Body of pancreas (tissue), 4 donors: Measurements from ENCODE around the gene NLGN1. TPM values are rescaled to one million over a fixed set of nuclear protein-coding genes. Genes with fewer than 3 reads are reported as not detected.
"Not testable (repeated sequence)": the region's sequence is repeated elsewhere in the genome, so short reads cannot be mapped to it uniquely, and the experiment has no call there.

ENCODE experiments used
- ATAC-seq: fragments of 150-250 bp; one replicate; pipeline ENCODE4 v1.9.1; 2016
- DNase-seq, 4 donors: peaks; one replicate each; pipeline ENCODE4 v3.0.0-alpha.2; 2019
- H3K27ac ChIP-seq, 4 donors: fragments of 200-600 bp; sonication (generic); 1 replicate in 3 of 4; 2 replicates in 1 of 4; pipeline versions ENCODE4 v1.5.1 to v1.6.1; 2016 to 2019; ENCODE audit warnings: mild to moderate bottlenecking in 1 of 4, mixed read lengths in 1 of 4, moderate library complexity in 1 of 4
- H3K27me3 ChIP-seq, 2 donors: fragments of 200-600 bp; sonication (generic); one replicate each; pipeline ENCODE4 v1.6.0; 2016; ENCODE audit warnings: mild to moderate bottlenecking in 1 of 2
- H3K36me3 ChIP-seq, 2 donors: fragments of 200-600 bp; sonication (generic); replicated peaks in 1 of 2; 2 replicates each; pipeline ENCODE4 v1.5.1; 2016; ENCODE audit warnings: low read depth in 2 of 2; ENCODE audit not compliant: insufficient read depth in 1 of 2
- H3K4me1 ChIP-seq: fragments of 200-600 bp; sonication (generic); one replicate; pipeline ENCODE4 v1.6.0; 2016
- H3K4me3 ChIP-seq, 2 donors: fragments of 200-600 bp; sonication (generic); 1 replicate in 1 of 2; 2 replicates in 1 of 2; pipeline ENCODE4 v1.5.1; 2016 to 2019
- H3K9me3 ChIP-seq, 3 donors: fragments of 200-600 bp; sonication (generic); 1 replicate in 2 of 3; 2 replicates in 1 of 3; pipeline ENCODE4 v1.5.1; 2016
- POLR2A ChIP-seq, 3 donors: fragments of 450-650 bp; IDR thresholded peaks; one replicate each; pipeline ENCODE4 v1.6.1; 2016; ENCODE audit warnings: antibody characterized with exemption in 3 of 3, mild to moderate bottlenecking in 2 of 3
- WGBS, 2 donors: methylation state at CpG; one replicate each; pipeline ENCODE4 v1.1.5; 2017; 5-methylcytosine and 5-hydroxymethylcytosine counted together
- intact Hi-C: fragments of 100-400 bp; cut with DNase I; formaldehyde crosslinking; loops from one replicate; pipeline ENCODE4 v1.15.1; 2023
- total RNA-seq, 2 donors: library from RNA; depleted of rRNA; stranded (reverse); fragments of >200 nt; gene quantifications; one replicate each; pipeline ENCODE4 v1.1.0, GENCODE V29; 2016
- TF ChIP-seq, protein P1 (sequence below), 7 experiments: fragments of 450-650 bp in 4 of 7; fragments of 200-600 bp in 3 of 7; sonication (generic) in 3 of 7; IDR thresholded peaks; one replicate each; pipeline ENCODE4 v1.5.1; 2016 to 2019; ENCODE audit warnings: antibody characterized with exemption in 7 of 7

NLGN1 gene
- total RNA-seq, 2 donors from 2014 or later: 0.52 to 1.3 TPM

DNA sequence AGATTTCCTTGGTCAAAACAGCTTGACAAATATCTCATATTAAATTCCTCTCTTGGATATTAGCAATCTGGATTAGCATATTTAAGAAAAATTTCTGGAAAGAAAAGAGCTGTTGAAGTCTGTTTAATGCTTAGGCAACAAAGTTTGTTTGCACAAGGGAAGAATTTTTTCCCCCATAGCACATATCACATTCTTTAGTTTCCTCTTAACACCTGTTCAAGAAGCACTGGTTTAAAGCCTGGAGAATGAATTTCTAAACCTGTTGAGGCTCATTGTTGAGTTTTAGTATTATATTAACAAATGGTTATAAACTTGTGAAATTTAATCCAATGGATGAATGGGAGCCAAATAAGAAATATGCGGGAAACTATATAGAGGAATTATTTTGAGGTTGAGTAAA, 41.5 kb downstream of the NLGN1 start:
- 65 to 73% methylated on average over 1 of the region's 1 CpG for WGBS, 2 donors
- H3K36me3 ChIP-seq: no peaks in the 10 kb centered on the region
- intact Hi-C loops: no loop called here
- H3K9me3 ChIP-seq: no peaks in the 10 kb centered on the region
- H3K4me1 ChIP-seq: no peaks in the 10 kb centered on the region
- no peaks in the 10 kb centered on the region for H3K27me3 ChIP-seq
- no peak for TF ChIP-seq POLR2A (IDR thresholded peaks at IDR 0.05)
- TF ChIP-seq, protein P1, sequence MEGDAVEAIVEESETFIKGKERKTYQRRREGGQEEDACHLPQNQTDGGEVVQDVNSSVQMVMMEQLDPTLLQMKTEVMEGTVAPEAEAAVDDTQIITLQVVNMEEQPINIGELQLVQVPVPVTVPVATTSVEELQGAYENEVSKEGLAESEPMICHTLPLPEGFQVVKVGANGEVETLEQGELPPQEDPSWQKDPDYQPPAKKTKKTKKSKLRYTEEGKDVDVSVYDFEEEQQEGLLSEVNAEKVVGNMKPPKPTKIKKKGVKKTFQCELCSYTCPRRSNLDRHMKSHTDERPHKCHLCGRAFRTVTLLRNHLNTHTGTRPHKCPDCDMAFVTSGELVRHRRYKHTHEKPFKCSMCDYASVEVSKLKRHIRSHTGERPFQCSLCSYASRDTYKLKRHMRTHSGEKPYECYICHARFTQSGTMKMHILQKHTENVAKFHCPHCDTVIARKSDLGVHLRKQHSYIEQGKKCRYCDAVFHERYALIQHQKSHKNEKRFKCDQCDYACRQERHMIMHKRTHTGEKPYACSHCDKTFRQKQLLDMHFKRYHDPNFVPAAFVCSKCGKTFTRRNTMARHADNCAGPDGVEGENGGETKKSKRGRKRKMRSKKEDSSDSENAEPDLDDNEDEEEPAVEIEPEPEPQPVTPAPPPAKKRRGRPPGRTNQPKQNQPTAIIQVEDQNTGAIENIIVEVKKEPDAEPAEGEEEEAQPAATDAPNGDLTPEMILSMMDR (IDR thresholded peaks at IDR 0.05): no peak
- DNase-seq (no peak), ATAC-seq (no peak)
- no peak overlapping the region for H3K27ac ChIP-seq
- H3K4me3 ChIP-seq: no peak overlapping the region

DNA sequence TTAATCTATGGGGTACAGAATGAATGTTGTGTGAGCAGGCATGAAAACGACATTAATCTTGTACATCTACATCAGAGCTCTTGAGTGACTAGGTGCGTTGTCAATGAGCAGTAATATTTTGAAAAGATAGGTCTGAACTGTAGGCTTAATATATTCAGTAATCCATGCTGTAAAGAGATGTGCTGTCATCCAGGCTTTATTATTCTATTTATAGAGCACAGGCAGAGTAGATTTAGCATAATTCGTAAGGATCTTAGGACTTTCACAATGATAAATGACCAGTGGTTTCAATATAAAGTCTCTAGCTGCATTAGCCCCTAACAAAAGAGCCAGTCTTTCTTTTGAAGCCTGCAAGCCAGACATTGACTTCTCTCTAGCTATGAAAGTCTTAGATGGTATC, 43.0 kb downstream of the NLGN1 start:
- intact Hi-C loops: no loop called here
- DNase-seq: no peak
- no peak for TF ChIP-seq POLR2A (IDR thresholded peaks at IDR 0.05)
- TF ChIP-seq, protein P1 (IDR thresholded peaks at IDR 0.05): no peak
- H3K27ac ChIP-seq: no peak overlapping the region
- no peaks in the 10 kb centered on the region for H3K27me3 ChIP-seq
- no peaks in the 10 kb centered on the region for H3K36me3 ChIP-seq
- H3K4me3 ChIP-seq: no peak overlapping the region
- H3K4me1 ChIP-seq: no peaks in the 10 kb centered on the region
- 53 to 65% methylated on average over 3 of the region's 3 CpGs for WGBS, 2 donors
- no peak for ATAC-seq
- no peaks in the 10 kb centered on the region for H3K9me3 ChIP-seq

DNA sequence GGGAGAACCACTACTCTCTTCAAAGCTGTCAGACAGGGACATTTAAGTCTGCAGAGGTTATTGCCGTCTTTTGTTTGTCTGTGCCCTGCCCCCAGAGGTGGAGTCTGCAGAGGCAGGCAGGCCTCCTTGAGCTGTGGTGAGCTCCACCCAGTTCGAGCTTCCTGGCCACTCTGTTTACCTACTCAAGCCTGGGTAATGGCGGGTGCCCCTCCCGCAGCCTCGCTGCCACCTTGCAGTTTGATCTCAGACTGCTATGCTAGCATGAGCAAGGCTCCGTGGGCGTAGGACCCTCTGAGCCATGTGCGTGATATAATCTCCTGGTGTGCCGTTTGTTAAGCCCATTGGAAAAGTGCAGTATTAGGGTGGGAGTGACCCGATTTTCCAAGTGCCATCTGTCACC, 54.0 kb downstream of the NLGN1 start:
- ATAC-seq, H3K4me1 ChIP-seq, H3K36me3 ChIP-seq, DNase-seq, H3K27me3 ChIP-seq, H3K27ac ChIP-seq, intact Hi-C loops, H3K9me3 ChIP-seq, H3K4me3 ChIP-seq: not testable (repeated sequence)
- WGBS, 2 donors: 77 to 81% methylated on average over 10 of the region's 10 CpGs

GRCh38 chr3:173463250-173463649, 65.7 kb downstream of the NLGN1 start:
- WGBS, 2 donors: 78 to 82% methylated on average over 3 of the region's 3 CpGs
- no peaks in the 10 kb centered on the region for H3K27me3 ChIP-seq
- no peaks in the 10 kb centered on the region for H3K4me1 ChIP-seq
- H3K9me3 ChIP-seq: no peaks in the 10 kb centered on the region
- no peaks in the 10 kb centered on the region for H3K36me3 ChIP-seq
- H3K27ac ChIP-seq: no peak overlapping the region
- no peak for TF ChIP-seq POLR2A (IDR thresholded peaks at IDR 0.05)
- TF ChIP-seq, protein P1 (IDR thresholded peaks at IDR 0.05): no peak
- no peak for DNase-seq
- H3K4me3 ChIP-seq: no peak overlapping the region
- ATAC-seq: no peak
- intact Hi-C loops: no loop called here

GRCh38 chr3:173465112-173465511, 67.6 kb downstream of the NLGN1 start:
- intact Hi-C loops: no loop called here
- ATAC-seq: no peak
- no peaks in the 10 kb centered on the region for H3K27me3 ChIP-seq
- no peak overlapping the region for H3K27ac ChIP-seq
- no peak for DNase-seq
- no peaks in the 10 kb centered on the region for H3K9me3 ChIP-seq
- WGBS, 2 donors: 82 to 91% methylated on average over 1 of the region's 1 CpG
- H3K4me3 ChIP-seq: no peak overlapping the region
- no peaks in the 10 kb centered on the region for H3K4me1 ChIP-seq
- no peaks in the 10 kb centered on the region for H3K36me3 ChIP-seq
- TF ChIP-seq POLR2A (IDR thresholded peaks at IDR 0.05): no peak
- TF ChIP-seq, protein P1 (IDR thresholded peaks at IDR 0.05): no peak
